ENCODE measurements around the gene MYOCD. TPM values are rescaled to one million over a fixed set of nuclear protein-coding genes. Genes with fewer than 3 reads are reported as not detected.

The MYOCD gene
- polyA plus RNA-seq, 2 of the 4 experiments (the other 2 are of a cell fraction): 8.6 to 12.5 TPM

DNA sequence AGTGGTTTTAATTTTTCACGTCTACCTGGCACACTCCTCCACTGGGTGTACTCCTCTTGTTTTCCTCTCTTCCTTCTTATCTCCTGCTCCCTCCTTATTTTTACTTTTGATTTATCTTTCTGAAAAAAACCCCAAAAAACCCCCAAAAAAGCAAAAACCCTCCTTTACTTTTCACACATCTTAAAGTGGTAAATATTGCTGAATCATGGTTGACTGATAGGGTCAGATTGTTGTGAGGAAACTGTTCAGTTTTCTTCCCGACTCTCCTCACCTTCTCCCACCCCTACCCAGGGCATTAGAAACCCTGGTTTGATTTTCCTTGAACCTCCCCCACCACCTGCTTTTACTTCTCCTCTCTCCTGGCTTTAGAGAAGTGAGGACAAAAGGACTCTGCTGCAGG lies 149.0 kb downstream of the MYOCD start:
- ATAC-seq (no peak), DNase-seq (ENCODE audit: low read depth in 1 of 2, low spot score in 1 of 2) (no peak), FAIRE-seq (no peak)
- Histone ChIP-seq H3K27ac (peak overlapping the region; percentile 34 to 51; a peak in 4 of 6 replicates), H3K4me1 (peaks cover 5% of the 10 kb centered on the region; the same call in 1 of the 3 replicates), H3K4me2 (no peak overlapping the region; the same call in 2 of the 3 replicates), H3K4me3 (no peak overlapping the region), H3K9me3 (peaks cover under 1% of the 10 kb centered on the region; the same call in 1 of the 3 replicates)
- 49% methylated on average over 2 of the region's 2 CpGs for WGBS (ENCODE audit: missing lambda C conversion rate)
- ChIA-PET CTCF (no interaction called here), POLR2A (no interaction called here)
- TF ChIP-seq KDM5A (IDR thresholded peaks at IDR 0.05) (no peak), NFE2L2 (conservative IDR thresholded peaks at IDR 0.05; ENCODE audit: low read length) (peak; percentile 71), MAFK (IDR thresholded peaks at IDR 0.05; ENCODE audit: partially characterized antibody) (peak; percentile 81)

- ATAC-seq (no peak), FAIRE-seq (no peak), DNase-seq (ENCODE audit: low read depth in 1 of 2, low spot score in 1 of 2) (no peak)
- 29% methylated on average over 3 of the region's 3 CpGs for WGBS (ENCODE audit: missing lambda C conversion rate)
- ChIA-PET CTCF (no interaction called here), POLR2A (no interaction called here)
- Histone ChIP-seq H3K27ac (no peak overlapping the region), H3K4me1 (peaks cover 5% of the 10 kb centered on the region; the same call in 1 of the 3 replicates), H3K9me3 (no peaks in the 10 kb centered on the region), H3K4me2 (no peak overlapping the region), H3K4me3 (no peak overlapping the region)
- TF ChIP-seq CHD4 (IDR thresholded peaks at IDR 0.05; ENCODE audit: borderline replicate concordance) (no peak), ZSCAN20 (CRISPR knock-in tag; IDR thresholded peaks at IDR 0.05) (no peak), ZC3H11A (IDR thresholded peaks at IDR 0.05) (no peak), RCOR1 (IDR thresholded peaks at IDR 0.05; ENCODE audit: low read depth, low read length) (no peak), NFE2L2 (conservative IDR thresholded peaks at IDR 0.05; ENCODE audit: low read length) (no peak), USF2 (IDR thresholded peaks at IDR 0.05) (no peak), FOXS1 (CRISPR knock-in tag; IDR thresholded peaks at IDR 0.05) (no peak), CBX2 (IDR thresholded peaks at IDR 0.05; ENCODE audit: borderline replicate concordance, low read depth) (no peak), GATA3 (IDR thresholded peaks at IDR 0.05; ENCODE audit: borderline replicate concordance) (no peak), JUN (IDR thresholded peaks at IDR 0.05) (no peak)
- TF ChIP-seq, protein P1, sequence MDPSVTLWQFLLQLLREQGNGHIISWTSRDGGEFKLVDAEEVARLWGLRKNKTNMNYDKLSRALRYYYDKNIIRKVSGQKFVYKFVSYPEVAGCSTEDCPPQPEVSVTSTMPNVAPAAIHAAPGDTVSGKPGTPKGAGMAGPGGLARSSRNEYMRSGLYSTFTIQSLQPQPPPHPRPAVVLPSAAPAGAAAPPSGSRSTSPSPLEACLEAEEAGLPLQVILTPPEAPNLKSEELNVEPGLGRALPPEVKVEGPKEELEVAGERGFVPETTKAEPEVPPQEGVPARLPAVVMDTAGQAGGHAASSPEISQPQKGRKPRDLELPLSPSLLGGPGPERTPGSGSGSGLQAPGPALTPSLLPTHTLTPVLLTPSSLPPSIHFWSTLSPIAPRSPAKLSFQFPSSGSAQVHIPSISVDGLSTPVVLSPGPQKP (IDR thresholded peaks at IDR 0.05; ENCODE audit: low read depth, low read length): no peak
Observed at GRCh38 chr17:12815642-12816141, 150.0 kb downstream of the MYOCD start.

Other genes with a start within 250 kb of the MYOCD start
- 4.1 and 4.5 TPM in 2 replicates for gene ARHGAP44, start 123.6 kb downstream of the MYOCD start, polyA plus RNA-seq (2011; rRNA removed)
- gene ARHGAP44, start 123.6 kb downstream of the MYOCD start, polyA plus RNA-seq (2017; fragmentation: RNase III; extraction: RNeasy Plus Mini Kit Qiagen cat#74134 plus additional on column Dnase treatment): 3.7 to 5.0 TPM (median 4.2 TPM) in 3 replicates

Data from A549 (cell line).